GM18508 (cell line): ENCODE measurements around the gene PRC1.

Experiments
- ATAC-seq: cut with Tn5 transposase; IDR thresholded peaks from one replicate; pipeline ENCODE4 v1.9.1; 2021; ENCODE audit warnings: moderate number of reproducible peaks; ENCODE audit not compliant: insufficient read depth, unreplicated experiment

PRC1 gene

GRCh38 chr15:90991587-90992285 is 2.6 kb downstream of the PRC1 start:
- ATAC-seq = no peak

DNA sequence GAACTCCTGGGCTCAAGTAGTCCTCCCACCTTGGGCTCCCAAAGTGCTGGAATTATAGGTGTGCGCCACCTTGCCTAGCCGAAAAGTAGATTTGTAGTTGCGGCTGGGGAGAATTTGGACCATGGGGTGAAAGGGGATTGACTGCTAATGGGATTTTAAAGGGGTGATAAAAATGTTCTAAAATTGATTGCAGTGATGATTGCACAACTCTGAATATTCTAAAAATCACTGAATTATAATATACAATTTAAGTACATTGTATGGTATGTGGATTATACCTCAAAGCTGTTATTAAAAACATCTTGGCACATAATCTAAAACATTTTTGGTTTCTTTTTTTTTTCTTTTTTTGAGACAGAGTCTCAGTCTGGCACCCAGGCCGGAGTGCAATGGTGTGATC is 3.9 kb downstream of the PRC1 start:
- ATAC-seq = no peak

GRCh38 chr15:90989040-90989768 is 5.1 kb downstream of the PRC1 start:
- ATAC-seq = no peak

GRCh38 chr15:90988296-90988695 is 6.0 kb downstream of the PRC1 start:
- ATAC-seq = no peak

DNA sequence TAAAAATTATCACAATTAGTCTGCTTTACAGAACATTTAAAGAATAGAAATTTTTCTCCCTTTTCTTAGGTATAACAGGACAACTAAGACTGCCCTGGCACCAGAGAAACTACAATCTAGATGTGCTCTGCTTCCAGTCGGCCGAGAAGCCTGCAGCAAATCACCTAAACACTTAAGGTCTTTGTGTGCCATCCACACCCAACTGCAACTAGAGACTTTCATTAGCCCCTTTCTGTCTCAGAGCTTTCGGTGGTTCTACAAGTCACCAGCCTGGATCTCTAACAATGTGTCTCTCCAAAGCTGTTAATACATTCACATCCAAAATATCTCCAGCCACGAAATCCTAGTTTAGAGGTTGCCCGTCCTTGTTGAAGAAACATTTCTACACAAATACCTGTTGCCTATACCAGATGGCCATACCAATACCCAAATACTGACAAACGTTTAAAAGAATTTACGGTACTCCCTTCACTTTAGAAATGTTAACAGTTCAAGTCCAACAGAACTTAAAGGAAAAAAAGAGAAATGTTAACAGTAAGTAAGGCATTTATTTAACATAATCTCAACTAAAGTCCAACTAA is 6.7 kb downstream of the PRC1 start:
- no peak for ATAC-seq

GRCh38 chr15:90986790-90987507 is 7.4 kb downstream of the PRC1 start:
- ATAC-seq = no peak

DNA sequence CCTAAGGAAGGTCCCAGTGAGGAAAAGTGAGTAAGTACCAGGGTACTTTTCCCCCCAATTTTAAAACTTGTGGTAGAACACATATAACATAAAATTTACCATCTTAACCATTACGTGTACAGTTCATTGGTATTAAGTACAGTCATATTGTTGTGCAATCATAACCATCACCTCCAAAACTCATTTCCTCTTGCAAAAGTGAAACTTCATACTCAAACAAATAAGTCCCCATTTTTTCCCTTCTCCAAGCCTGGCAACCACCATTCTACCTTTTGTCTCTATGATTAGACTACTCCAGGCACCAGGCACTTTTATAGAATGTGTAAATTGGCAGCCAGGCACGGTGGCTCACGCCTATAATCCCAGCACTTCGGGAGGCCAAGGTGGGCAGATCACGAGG is 12.2 kb downstream of the PRC1 start:
- ATAC-seq = no peak

DNA sequence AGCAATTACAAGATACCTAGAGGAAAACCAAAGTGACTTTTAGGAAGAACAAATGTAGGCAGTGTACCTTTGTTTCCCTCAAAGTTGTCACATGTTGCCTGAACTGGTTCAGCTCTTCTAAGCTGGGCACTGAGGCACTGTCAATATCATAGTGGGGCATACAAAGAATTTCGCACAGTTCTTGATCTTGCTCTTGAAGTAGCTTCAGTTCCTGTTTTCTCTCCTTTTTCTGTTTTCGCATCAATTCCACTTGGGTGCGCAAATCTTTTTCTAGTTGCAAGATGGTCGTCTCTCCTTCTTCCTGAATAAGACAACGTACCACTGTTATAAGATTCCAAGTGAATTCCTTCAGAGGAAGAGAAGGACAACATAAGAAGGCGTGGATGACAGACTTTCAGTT is 12.7 kb downstream of the PRC1 start:
- ATAC-seq = no peak

GRCh38 chr15:90979582-90979981 is 14.8 kb downstream of the PRC1 start:
- no peak for ATAC-seq

DNA sequence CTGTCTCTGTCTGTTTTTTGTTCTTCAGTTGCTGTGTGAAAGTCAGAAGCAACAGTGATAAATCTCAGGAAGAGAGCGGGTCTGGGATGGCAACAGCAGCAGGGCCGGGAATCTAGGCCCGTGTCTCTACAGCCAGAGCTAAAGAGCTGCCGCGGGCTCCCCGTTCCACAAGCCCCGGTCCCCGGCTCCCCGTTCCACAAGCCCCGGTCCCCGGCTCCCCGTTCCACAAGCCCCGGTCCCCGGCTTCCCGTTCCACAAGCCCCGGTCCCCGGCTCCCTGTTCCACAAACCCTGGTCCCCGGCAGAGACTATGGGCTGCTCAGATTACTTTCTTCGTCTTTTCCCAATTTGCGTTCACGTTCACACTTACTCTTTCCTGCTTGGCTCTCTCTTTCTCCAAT is 20.1 kb downstream of the PRC1 start:
- no peak for ATAC-seq

DNA sequence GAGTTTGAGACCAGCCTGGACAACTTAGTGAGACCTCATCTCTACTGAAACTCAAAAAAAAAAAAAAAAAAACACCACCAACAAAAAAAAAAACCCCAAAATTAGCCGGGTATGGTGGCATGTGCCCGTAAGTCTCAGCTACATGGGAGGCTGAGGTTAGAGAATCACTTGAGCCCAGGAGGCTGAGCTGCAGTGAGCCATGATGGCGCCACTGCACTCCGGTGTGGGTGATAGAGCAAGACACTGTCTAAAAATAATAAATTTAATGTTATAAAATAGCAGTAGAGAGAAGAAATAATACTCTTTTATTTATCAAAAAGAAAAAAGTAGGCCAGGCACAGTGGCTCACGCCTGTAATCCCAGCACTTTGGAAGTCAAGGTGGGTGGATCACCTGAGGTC is 22.2 kb downstream of the PRC1 start:
- ATAC-seq = no peak

- no peak for ATAC-seq
These were observed 24.1 kb downstream of the PRC1 start for GRCh38 chr15:90970274-90970673.

DNA sequence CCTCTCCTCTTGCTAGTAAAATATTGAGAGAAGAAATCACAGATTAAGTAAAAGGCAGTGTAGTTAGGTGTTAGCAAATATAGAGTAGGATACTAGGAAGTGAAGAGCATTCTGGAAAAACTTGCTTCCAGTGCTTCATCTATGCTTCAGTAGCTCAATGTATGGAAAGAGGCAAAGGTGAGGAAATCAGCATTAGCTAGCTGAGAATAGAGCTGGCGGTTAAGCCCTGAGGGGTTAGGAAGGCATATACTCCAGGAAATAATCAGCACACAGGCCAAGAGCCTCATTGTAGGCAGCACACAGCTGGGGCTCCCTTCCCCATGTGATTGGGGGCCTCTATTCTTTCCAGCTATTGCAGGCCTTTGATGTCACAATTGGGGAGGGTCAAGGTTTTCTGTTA is 25.9 kb downstream of the PRC1 start:
- ATAC-seq = no peak

GRCh38 chr15:90967206-90967605 is 27.1 kb downstream of the PRC1 start:
- ATAC-seq = no peak

DNA sequence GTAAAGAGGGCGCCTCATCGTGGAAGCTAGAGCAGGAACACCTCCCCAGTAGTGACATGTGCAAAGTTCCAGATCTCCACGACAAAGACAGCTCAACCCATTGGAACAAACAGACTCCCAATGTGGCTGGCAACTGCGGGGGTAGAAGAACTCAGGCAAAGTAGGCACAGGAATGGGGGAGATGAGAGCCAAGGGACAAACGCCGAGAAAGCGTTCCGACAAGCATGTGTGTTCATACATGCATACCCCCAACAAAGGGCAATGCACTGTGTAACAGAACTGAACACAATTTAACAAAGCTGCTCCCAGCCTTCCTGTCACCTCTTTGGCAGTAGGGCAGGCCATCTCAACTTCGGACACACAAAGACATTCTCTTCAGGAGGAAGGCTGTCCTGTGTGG is 28.1 kb downstream of the PRC1 start:
- no peak for ATAC-seq

GRCh38 chr15:90962021-90962420 is 32.3 kb downstream of the PRC1 start:
- ATAC-seq = no peak

GRCh38 chr15:90960298-90961091 is 33.8 kb downstream of the PRC1 start:
- no peak for ATAC-seq

DNA sequence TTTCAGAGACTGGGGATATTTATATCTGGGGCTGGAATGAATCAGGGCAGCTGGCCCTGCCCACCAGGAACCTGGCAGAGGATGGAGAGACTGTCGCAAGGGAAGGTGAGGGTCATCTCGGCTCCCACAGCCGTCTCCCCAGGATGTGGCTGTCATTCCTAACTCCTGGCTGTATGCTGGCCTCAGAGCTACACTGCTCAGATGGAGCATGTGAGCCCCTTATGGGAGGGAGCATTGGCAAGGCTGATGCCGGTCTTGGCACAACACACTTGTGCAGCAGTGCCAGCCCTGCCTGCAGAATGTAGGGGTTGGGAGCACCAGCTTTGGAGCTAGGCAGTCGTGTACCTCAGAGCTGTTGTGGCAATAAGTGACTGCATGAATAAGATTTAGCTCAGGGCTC is 34.4 kb downstream of the PRC1 start:
- ATAC-seq = no peak

- ATAC-seq = no peak
These were observed 35.2 kb downstream of the PRC1 start for GRCh38 chr15:90959028-90959595.

GRCh38 chr15:90957791-90958190 is 36.5 kb downstream of the PRC1 start:
- ATAC-seq = no peak
